Neural cell (in vitro differentiated cells): ENCODE measurements around the gene POLR1G. TPM values are rescaled to one million over a fixed set of nuclear protein-coding genes. Genes with fewer than 3 reads are reported as not detected.
"Not testable (repeated sequence)": the region's sequence is repeated elsewhere in the genome, so short reads cannot be mapped to it uniquely, and the experiment has no call there.

Experiments
- H2AFZ ChIP-seq: fragments of 200-600, 300-800 bp; sonication (generic), shearing (Covaris generic); 2 replicates; pipeline ENCODE4 v1.6.0; 2014; ENCODE audit warnings: low read depth, mild to moderate bottlenecking, antibody characterized with exemption, low read length, moderate library complexity
- H3F3A ChIP-seq: fragments of 200-600 bp; shearing (Covaris generic); 2 replicates; pipeline ENCODE4 v1.6.1; 2016; ENCODE audit warnings: mild to moderate bottlenecking, moderate library complexity, mixed read lengths, antibody characterized with exemption, low read length; ENCODE audit not compliant: insufficient read depth, poor library complexity, severe bottlenecking
- H3K27ac ChIP-seq: fragments of 200-600, 300-800 bp; sonication (generic), shearing (Covaris generic); 2 replicates; pipeline ENCODE4 v1.5.1; 2014; ENCODE audit warnings: mild to moderate bottlenecking, low read length, moderate library complexity
- H3K27me3 ChIP-seq: fragments of 300-800, 200-600 bp; sonication (generic), shearing (Covaris generic); 2 replicates; pipeline ENCODE4 v1.6.0; 2014; ENCODE audit warnings: mild to moderate bottlenecking, low read depth, low read length, moderate library complexity; ENCODE audit not compliant: insufficient read depth
- H3K36me3 ChIP-seq: fragments of 300-800, 200-600 bp; sonication (generic), shearing (Covaris generic); 2 replicates; pipeline ENCODE4 v1.5.1; 2014; ENCODE audit warnings: mild to moderate bottlenecking, antibody characterized with exemption, low read length, moderate library complexity; ENCODE audit not compliant: insufficient read depth
- H3K4me2 ChIP-seq: fragments of 300-800, 200-600 bp; sonication (generic), shearing (Covaris generic); 2 replicates; pipeline ENCODE4 v1.6.0; 2014; ENCODE audit warnings: mild to moderate bottlenecking, low read length
- H3K4me3 ChIP-seq: fragments of 300-800, 200-600 bp; sonication (generic), shearing (Covaris generic); 2 replicates; pipeline ENCODE4 v1.5.1; 2014; ENCODE audit warnings: mild to moderate bottlenecking, low read length, moderate library complexity
- H3K79me2 ChIP-seq: fragments of 200-600 bp; shearing (Covaris generic); replicated peaks from 2 replicates; pipeline ENCODE4 v1.6.0; 2014; ENCODE audit warnings: mild to moderate bottlenecking, low read length, moderate library complexity; ENCODE audit not compliant: insufficient read depth
- H3K9ac ChIP-seq: fragments of 300-800, 200-600 bp; sonication (generic), shearing (Covaris generic); 2 replicates; pipeline ENCODE4 v1.6.1; 2016; ENCODE audit warnings: mild to moderate bottlenecking, low read length, mixed read lengths
- H3K9me2 ChIP-seq: fragments of 200-600 bp; shearing (Covaris generic); 2 replicates; pipeline ENCODE4 v1.6.1; 2016; ENCODE audit warnings: mild to moderate bottlenecking, low read length, mixed read lengths; ENCODE audit not compliant: insufficient read depth
- H3K9me3 ChIP-seq: fragments of 200-600, 300-800 bp; sonication (generic), shearing (Covaris generic); 2 replicates; pipeline ENCODE4 v1.6.1; 2016; ENCODE audit warnings: mild to moderate bottlenecking, mixed run types, low read length, moderate library complexity, mixed read lengths
- H4K20me1 ChIP-seq: fragments of 200-600 bp; shearing (Covaris generic); 2 replicates; pipeline ENCODE4 v1.6.1; 2016; ENCODE audit warnings: mild to moderate bottlenecking, mixed run types; ENCODE audit not compliant: insufficient read depth
- CTCF ChIP-seq: fragments of 450-650 bp; IDR thresholded peaks from 2 replicates; pipeline ENCODE4 v1.5.1; 2014; ENCODE audit warnings: antibody characterized with exemption, mild to moderate bottlenecking, moderate library complexity; ENCODE audit not compliant: poor library complexity, severe bottlenecking
- EP300 ChIP-seq: fragments of 450-650 bp; conservative IDR thresholded peaks from 2 replicates; pipeline ENCODE4 v1.6.1; 2014; ENCODE audit warnings: antibody characterized with exemption, mild to moderate bottlenecking, moderate library complexity; ENCODE audit not compliant: poor library complexity, severe bottlenecking
- EZH2 ChIP-seq: fragments of 200-600, 300-800 bp; shearing (Covaris generic), sonication (generic); IDR thresholded peaks from 2 replicates; pipeline ENCODE4 v1.6.1; 2014; ENCODE audit warnings: antibody characterized with exemption, low read length, borderline replicate concordance, mild to moderate bottlenecking; ENCODE audit not compliant: insufficient read depth, poor library complexity, severe bottlenecking
- MXI1 ChIP-seq: fragments of 450-650 bp; conservative IDR thresholded peaks from 2 replicates; pipeline ENCODE4 v1.6.1; 2014; ENCODE audit warnings: antibody characterized with exemption, mild to moderate bottlenecking; ENCODE audit not compliant: poor library complexity, severe bottlenecking
- POLR2AphosphoS5 ChIP-seq: IDR thresholded peaks from 2 replicates; pipeline ENCODE4 v1.6.1; 2012
- RAD21 ChIP-seq: fragments of 450-650 bp; conservative IDR thresholded peaks from 2 replicates; pipeline ENCODE4 v1.6.1; 2014; ENCODE audit warnings: antibody characterized with exemption, mild to moderate bottlenecking, moderate library complexity
- REST ChIP-seq: IDR thresholded peaks from 2 replicates; pipeline ENCODE4 v1.6.1; 2012; ENCODE audit warnings: borderline replicate concordance
- SMC3 ChIP-seq: fragments of 450-650 bp; conservative IDR thresholded peaks from 2 replicates; pipeline ENCODE4 v1.6.1; 2014; ENCODE audit warnings: antibody characterized with exemption, mild to moderate bottlenecking, moderate library complexity; ENCODE audit not compliant: poor library complexity
- TAF1 ChIP-seq: IDR thresholded peaks from 2 replicates; pipeline ENCODE4 v1.6.1; 2012; ENCODE audit warnings: low read depth
- polyA plus RNA-seq: library from polyadenylated mRNA; depleted of rRNA; stranded (reverse); fragments of >200 nt; gene quantifications from 2 replicates; pipeline ENCODE4 v1.2.3, GENCODE V29; 2014

The POLR1G gene
- polyA plus RNA-seq, 1 donor from 2014 or later = 2.4 TPM

- H3K79me2 ChIP-seq = peaks cover 4% of the 10 kb centered on the region
- peak overlapping the region; percentile 84 for H3K4me3 ChIP-seq
- H3K4me2 ChIP-seq = peak overlapping the region; percentile 23
- H3K27me3 ChIP-seq = peaks cover 16% of the 10 kb centered on the region
- H3K36me3 ChIP-seq = no peaks in the 10 kb centered on the region
- TF ChIP-seq SMC3 = no peak
- TF ChIP-seq EP300 = no peak
- no peak for TF ChIP-seq RAD21
- no peak for TF ChIP-seq CTCF
- TF ChIP-seq REST = no peak
- TF ChIP-seq EZH2 = no peak
- TF ChIP-seq MXI1 = no peak
- TF ChIP-seq TAF1 = no peak
- TF ChIP-seq POLR2AphosphoS5 = no peak
- peak overlapping the region; percentile 73 for H3K9ac ChIP-seq
- no peaks in the 10 kb centered on the region for H4K20me1 ChIP-seq
- no peaks in the 10 kb centered on the region for H3K9me2 ChIP-seq
- H3F3A ChIP-seq = no peaks in the 10 kb centered on the region
- H2AFZ ChIP-seq = peak overlapping the region; percentile 66
- peak overlapping the region; percentile 66 for H3K27ac ChIP-seq
- no peaks in the 10 kb centered on the region for H3K9me3 ChIP-seq
These were observed 18.0 kb downstream of the POLR1G start for GRCh38 chr19:45424191-45425058.

- Histone ChIP-seq H3K79me2 (no peaks in the 10 kb centered on the region), H3K27ac (no peak overlapping the region), H2AFZ (no peak overlapping the region), H3K9me2 (no peaks in the 10 kb centered on the region), H4K20me1 (no peaks in the 10 kb centered on the region), H3F3A (no peaks in the 10 kb centered on the region), H3K9ac (no peak overlapping the region), H3K27me3 (peaks cover 17% of the 10 kb centered on the region), H3K36me3 (no peaks in the 10 kb centered on the region), H3K4me3 (peak overlapping the region; percentile 48), H3K4me2 (no peak overlapping the region), H3K9me3 (no peaks in the 10 kb centered on the region)
- TF ChIP-seq REST = no peak
- TF ChIP-seq CTCF = peak; percentile 24
These were observed 22.2 kb downstream of the POLR1G start for GRCh38 chr19:45428384-45429231.

- H3K79me2 ChIP-seq, H3K9ac ChIP-seq, H4K20me1 ChIP-seq, H2AFZ ChIP-seq, H3K4me2 ChIP-seq, H3K27ac ChIP-seq, H3K4me3 ChIP-seq, H3K9me3 ChIP-seq, H3F3A ChIP-seq, H3K9me2 ChIP-seq, H3K36me3 ChIP-seq: not testable (repeated sequence)
- H3K27me3 ChIP-seq = peaks cover 17% of the 10 kb centered on the region
These were observed 23.5 kb downstream of the POLR1G start for GRCh38 chr19:45429896-45430295.
